Fibroblast of lung (primary cell): ENCODE data around the gene NT5E. TPM values are rescaled to one million over a fixed set of nuclear protein-coding genes. Genes with fewer than 3 reads are reported as not detected.
A peak's percentile ranks its signal among the peaks of the same experiment; 100 is the strongest.

Experiments
- DNase-seq, 2 donors: peaks; one replicate each; pipeline versions ENCODE4 v3.0.0 to v3.0.0-alpha.2; 2010; ENCODE audit warnings: low read depth in 2 of 2
- H2AFZ ChIP-seq: 2 replicates; pipeline ENCODE4 v1.5.1; 2012; ENCODE audit warnings: low read length, control low read depth, inconsistent platforms
- H3K27ac ChIP-seq: 2 replicates; pipeline ENCODE4 v1.5.1; 2011; ENCODE audit warnings: low read length, control low read depth; ENCODE audit not compliant: insufficient read depth
- H3K27me3 ChIP-seq: 2 replicates; pipeline ENCODE4 v1.5.1; 2011; ENCODE audit warnings: mild to moderate bottlenecking, low read length; ENCODE audit not compliant: control insufficient read depth, insufficient read depth
- H3K36me3 ChIP-seq: 2 replicates; pipeline ENCODE4 v1.5.1; 2011; ENCODE audit warnings: low read length; ENCODE audit not compliant: control insufficient read depth, insufficient read depth
- H3K4me1 ChIP-seq: 2 replicates; pipeline ENCODE4 v1.5.1; 2011; ENCODE audit warnings: low read length; ENCODE audit not compliant: control insufficient read depth, insufficient read depth; ENCODE audit errors: extremely low read depth
- H3K4me2 ChIP-seq: 2 replicates; pipeline ENCODE4 v1.5.1; 2011; ENCODE audit warnings: low read length, control low read depth; ENCODE audit not compliant: insufficient read depth; ENCODE audit errors: extremely low read depth
- H3K4me3 ChIP-seq, 4 experiments: fragments of 200-600 bp in 1 of 4; sonication (generic) in 1 of 4; replicated peaks in 1 of 4; 2 replicates each; pipeline ENCODE4 v1.5.1; 2011 to 2016; ENCODE audit warnings: low read length in 4 of 4, low read depth in 3 of 4, mild to moderate bottlenecking in 3 of 4, control low read depth in 2 of 4, inconsistent platforms in 1 of 4, mixed read lengths in 1 of 4; ENCODE audit not compliant: insufficient read depth in 1 of 4; ENCODE audit errors: control extremely low read depth in 1 of 4
- H3K79me2 ChIP-seq: 2 replicates; pipeline ENCODE4 v1.5.1; 2012; ENCODE audit warnings: mild to moderate bottlenecking, low read length, inconsistent platforms; ENCODE audit not compliant: control insufficient read depth, insufficient read depth
- H3K9ac ChIP-seq: 2 replicates; pipeline ENCODE4 v1.5.1; 2011; ENCODE audit warnings: mild to moderate bottlenecking, low read length, control low read depth; ENCODE audit not compliant: insufficient read depth
- H3K9me3 ChIP-seq: 2 replicates; pipeline ENCODE4 v1.5.1; 2012; ENCODE audit warnings: low read depth, low read length; ENCODE audit not compliant: control insufficient read depth, insufficient read depth
- H4K20me1 ChIP-seq: 2 replicates; pipeline ENCODE4 v1.5.1; 2011; ENCODE audit warnings: low read length; ENCODE audit not compliant: control insufficient read depth, insufficient read depth; ENCODE audit errors: extremely low read depth
- EZH2 ChIP-seq: IDR thresholded peaks from 2 replicates; pipeline ENCODE4 v1.5.1; 2012; ENCODE audit warnings: low read length, control low read depth, mild to moderate bottlenecking; ENCODE audit errors: missing control alignments
- polyA plus RNA-seq, 2 donors: library from polyadenylated mRNA; depleted of rRNA in 1 of 2; stranded (reverse) in 1 of 2; unstranded in 1 of 2; fragments of >200 nt; gene quantifications; 2 replicates each; pipeline ENCODE4 v1.2.1, GENCODE V29; 2011 to 2012; ENCODE audit warnings: missing spikeins in 1 of 2
- total RNA-seq: library from RNA; depleted of rRNA; stranded (reverse); fragments of >200 nt; gene quantifications from 2 replicates; pipeline ENCODE4 v1.2.1, GENCODE V29; 2014
- TF ChIP-seq, protein P1 (sequence below), 2 donors: IDR thresholded peaks in 1 of 2; conservative IDR thresholded peaks in 1 of 2; 1 replicate in 1 of 2; 2 replicates in 1 of 2; pipeline ENCODE4 v1.5.1; 2011 to 2012; ENCODE audit warnings: low read length in 2 of 2, control low read depth in 1 of 2, inconsistent platforms in 1 of 2, low read depth in 1 of 2, mild to moderate bottlenecking in 1 of 2

The NT5E gene
- total and polyA plus RNA-seq, 2 donors (not counting 1 experiment from before 2014, with no cell fraction given) = 217 to 257 TPM

DNA sequence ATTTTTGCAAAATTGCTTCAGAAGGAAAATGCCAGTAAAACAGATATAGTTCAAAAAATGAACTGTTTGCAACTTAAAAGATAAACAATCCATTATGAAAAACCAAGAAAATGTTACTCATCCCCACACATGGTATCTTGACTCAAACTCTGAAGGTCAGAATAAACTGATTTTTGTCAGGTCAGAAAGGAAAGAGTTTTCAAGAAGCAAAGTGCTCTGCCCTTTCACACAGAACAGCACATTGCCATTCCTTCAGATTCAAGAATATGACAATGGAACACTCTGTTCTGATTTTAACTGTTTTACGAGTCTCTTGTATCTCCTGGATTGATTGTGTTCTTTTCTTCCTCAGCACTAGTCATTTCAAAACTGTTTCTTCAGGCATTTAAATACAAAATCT is 33.8 kb upstream of the NT5E start:
- no peak overlapping the region for H2AFZ ChIP-seq

GRCh38 chr6:85416766-85417165 is 33.1 kb upstream of the NT5E start:
- no peak overlapping the region for H2AFZ ChIP-seq
- no peak overlapping the region for H3K4me3 ChIP-seq
- no peaks in the 10 kb centered on the region for H4K20me1 ChIP-seq
- no peak overlapping the region for H3K9ac ChIP-seq
- H3K27me3 ChIP-seq = no peaks in the 10 kb centered on the region
- H3K4me2 ChIP-seq = no peak overlapping the region
- H3K27ac ChIP-seq = peak overlapping the region; percentile 34
- TF ChIP-seq EZH2 = no peak
- TF ChIP-seq, protein P1, sequence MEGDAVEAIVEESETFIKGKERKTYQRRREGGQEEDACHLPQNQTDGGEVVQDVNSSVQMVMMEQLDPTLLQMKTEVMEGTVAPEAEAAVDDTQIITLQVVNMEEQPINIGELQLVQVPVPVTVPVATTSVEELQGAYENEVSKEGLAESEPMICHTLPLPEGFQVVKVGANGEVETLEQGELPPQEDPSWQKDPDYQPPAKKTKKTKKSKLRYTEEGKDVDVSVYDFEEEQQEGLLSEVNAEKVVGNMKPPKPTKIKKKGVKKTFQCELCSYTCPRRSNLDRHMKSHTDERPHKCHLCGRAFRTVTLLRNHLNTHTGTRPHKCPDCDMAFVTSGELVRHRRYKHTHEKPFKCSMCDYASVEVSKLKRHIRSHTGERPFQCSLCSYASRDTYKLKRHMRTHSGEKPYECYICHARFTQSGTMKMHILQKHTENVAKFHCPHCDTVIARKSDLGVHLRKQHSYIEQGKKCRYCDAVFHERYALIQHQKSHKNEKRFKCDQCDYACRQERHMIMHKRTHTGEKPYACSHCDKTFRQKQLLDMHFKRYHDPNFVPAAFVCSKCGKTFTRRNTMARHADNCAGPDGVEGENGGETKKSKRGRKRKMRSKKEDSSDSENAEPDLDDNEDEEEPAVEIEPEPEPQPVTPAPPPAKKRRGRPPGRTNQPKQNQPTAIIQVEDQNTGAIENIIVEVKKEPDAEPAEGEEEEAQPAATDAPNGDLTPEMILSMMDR (conservative IDR thresholded peaks at IDR 0.05 in 1 of 2, IDR thresholded peaks at IDR 0.05 in 1 of 2; ENCODE audit: low read depth in 1 of 2, low read length in 2 of 2) = no peak
- no peaks in the 10 kb centered on the region for H3K9me3 ChIP-seq
- H3K4me1 ChIP-seq = peaks cover 29% of the 10 kb centered on the region
- no peaks in the 10 kb centered on the region for H3K36me3 ChIP-seq
- no peak for DNase-seq
- no peaks in the 10 kb centered on the region for H3K79me2 ChIP-seq

More for the DNA sequence above, 33.8 kb upstream of the NT5E start:
- Histone ChIP-seq H3K9me3 (no peaks in the 10 kb centered on the region), H3K36me3 (no peaks in the 10 kb centered on the region), H3K4me1 (peaks cover 29% of the 10 kb centered on the region), H3K9ac (no peak overlapping the region), H4K20me1 (no peaks in the 10 kb centered on the region), H3K27me3 (no peaks in the 10 kb centered on the region), H3K27ac (peak overlapping the region; percentile 34), H3K4me3 (no peak overlapping the region), H3K79me2 (no peaks in the 10 kb centered on the region), H3K4me2 (peak overlapping the region; percentile 70)
- peak in 1 of 2 donors; percentile 64 for DNase-seq
- TF ChIP-seq, protein P1 (conservative IDR thresholded peaks at IDR 0.05 in 1 of 2, IDR thresholded peaks at IDR 0.05 in 1 of 2; ENCODE audit: low read depth in 1 of 2, low read length in 2 of 2) = no peak
- TF ChIP-seq EZH2 = no peak

DNA sequence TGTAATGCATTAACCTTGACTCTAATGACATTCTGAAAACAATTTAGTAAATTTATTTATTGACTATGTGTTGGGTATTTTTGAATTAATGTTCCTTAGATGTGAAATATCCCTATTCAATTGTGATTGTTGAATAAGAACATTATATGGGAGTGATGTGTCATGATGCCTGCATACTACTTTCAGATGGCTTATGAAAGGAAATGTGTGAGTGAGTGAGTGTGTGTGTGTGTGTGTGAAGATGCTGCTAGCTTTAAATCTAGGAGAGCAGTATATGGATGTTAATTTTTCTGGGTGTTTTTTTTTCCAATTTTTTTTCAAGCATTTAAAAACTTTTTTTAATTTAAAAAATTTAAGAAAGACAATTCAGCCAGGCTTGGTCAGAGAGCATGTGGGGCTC is 32.5 kb upstream of the NT5E start:
- peak; percentile 41 to 46 for DNase-seq
- H4K20me1 ChIP-seq = no peaks in the 10 kb centered on the region
- H3K4me3 ChIP-seq = no peak overlapping the region
- no peak for TF ChIP-seq EZH2
- TF ChIP-seq, protein P1 (conservative IDR thresholded peaks at IDR 0.05 in 1 of 2, IDR thresholded peaks at IDR 0.05 in 1 of 2; ENCODE audit: low read depth in 1 of 2, low read length in 2 of 2) = no peak
- no peaks in the 10 kb centered on the region for H3K79me2 ChIP-seq
- H3K27me3 ChIP-seq = no peaks in the 10 kb centered on the region
- H3K4me1 ChIP-seq = peaks cover 29% of the 10 kb centered on the region
- H3K27ac ChIP-seq = no peak overlapping the region
- H3K36me3 ChIP-seq = no peaks in the 10 kb centered on the region
- no peaks in the 10 kb centered on the region for H3K9me3 ChIP-seq
- no peak overlapping the region for H3K4me2 ChIP-seq
- H2AFZ ChIP-seq = no peak overlapping the region
- H3K9ac ChIP-seq = no peak overlapping the region
